KOPT-K1 (cell line): Measurements from ENCODE around the gene NOL11.

Source experiments
- H3K27ac ChIP-seq: fragments of 200-600 bp; sonication (generic); 2 replicates; pipeline ENCODE4 v1.5.1; 2016; ENCODE audit warnings: antibody characterized with exemption, mild to moderate bottlenecking, low read depth, low read length; ENCODE audit not compliant: poor library complexity, severe bottlenecking
- H3K36me3 ChIP-seq: fragments of 200-600 bp; sonication (generic); 2 replicates; pipeline ENCODE4 v1.5.1; 2017; ENCODE audit warnings: antibody characterized with exemption, mild to moderate bottlenecking, low read length, moderate library complexity; ENCODE audit not compliant: insufficient read depth
- H3K9me3 ChIP-seq: fragments of 200-600 bp; sonication (generic); 2 replicates; pipeline ENCODE4 v1.5.1; 2017; ENCODE audit warnings: antibody characterized with exemption, low read length, mild to moderate bottlenecking; ENCODE audit not compliant: insufficient read depth, poor library complexity, severe bottlenecking

The NOL11 gene

DNA sequence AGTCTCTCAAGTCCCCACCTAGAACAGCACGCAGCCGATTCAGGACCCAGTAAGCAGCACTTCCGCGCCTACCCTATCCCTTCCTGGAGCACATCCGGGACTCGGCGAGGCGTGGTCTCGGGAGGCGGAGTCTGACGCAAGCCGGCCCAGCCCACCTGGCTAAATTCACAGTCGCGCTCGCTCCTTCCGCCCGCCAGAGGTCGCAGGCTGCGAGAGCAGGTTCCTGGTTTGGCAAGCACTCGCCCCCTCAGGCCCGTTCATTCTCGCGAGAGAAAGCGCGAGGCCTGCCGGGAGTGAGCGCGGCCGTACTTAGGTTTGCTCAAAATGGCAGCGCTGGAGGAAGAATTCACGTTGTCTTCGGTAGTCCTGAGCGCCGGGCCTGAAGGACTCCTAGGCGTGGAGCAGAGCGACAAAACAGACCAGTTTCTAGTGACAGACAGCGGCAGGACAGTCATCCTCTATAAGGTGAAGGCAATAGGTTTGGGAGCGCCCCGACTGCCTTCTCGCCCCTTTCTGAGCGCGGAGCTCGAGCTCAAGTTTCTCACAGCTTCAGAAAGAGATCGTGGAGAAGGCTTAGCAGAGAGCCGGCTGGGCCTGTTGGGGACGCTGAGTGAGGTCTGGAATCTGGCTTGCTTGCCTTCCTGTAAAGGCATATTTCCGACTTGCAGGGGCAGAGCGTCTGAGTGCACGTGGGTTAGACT, at the start of gene NOL11:
TSS of gene NOL11 (plus strand) at position 313 of the 701 bp plus-strand sequence. CDS start at position 325, 12 bp downstream.
- no peaks in the 10 kb centered on the region for H3K9me3 ChIP-seq
- peaks cover 36% of the 10 kb centered on the region for H3K36me3 ChIP-seq
- H3K27ac ChIP-seq = peak within 1 kb of the TSS; percentile 89

DNA sequence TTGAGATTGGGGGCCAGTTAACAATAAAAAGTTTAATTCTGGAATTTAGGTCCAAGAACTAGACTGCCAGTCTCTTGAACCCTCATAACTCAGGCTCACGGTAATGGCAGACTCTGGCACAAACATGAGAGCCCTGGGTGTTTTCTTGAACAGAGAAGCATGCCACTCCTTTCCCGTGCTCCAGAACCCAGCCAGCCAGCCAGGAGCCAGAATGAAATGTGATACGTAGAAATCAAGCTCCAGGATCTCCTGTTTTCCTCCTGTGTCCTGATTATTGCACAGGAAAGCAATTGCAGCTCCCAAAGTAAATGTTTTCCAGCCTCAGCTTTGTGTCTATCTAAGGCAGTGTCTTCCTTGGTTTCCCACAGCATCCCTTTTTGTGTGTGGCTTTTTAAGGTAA, 46.2 kb upstream of the NOL11 start:
- H3K36me3 ChIP-seq = peaks cover 12% of the 10 kb centered on the region; the same call in 1 of the 2 replicates
- no peaks in the 10 kb centered on the region for H3K9me3 ChIP-seq
- no peak overlapping the region for H3K27ac ChIP-seq

DNA sequence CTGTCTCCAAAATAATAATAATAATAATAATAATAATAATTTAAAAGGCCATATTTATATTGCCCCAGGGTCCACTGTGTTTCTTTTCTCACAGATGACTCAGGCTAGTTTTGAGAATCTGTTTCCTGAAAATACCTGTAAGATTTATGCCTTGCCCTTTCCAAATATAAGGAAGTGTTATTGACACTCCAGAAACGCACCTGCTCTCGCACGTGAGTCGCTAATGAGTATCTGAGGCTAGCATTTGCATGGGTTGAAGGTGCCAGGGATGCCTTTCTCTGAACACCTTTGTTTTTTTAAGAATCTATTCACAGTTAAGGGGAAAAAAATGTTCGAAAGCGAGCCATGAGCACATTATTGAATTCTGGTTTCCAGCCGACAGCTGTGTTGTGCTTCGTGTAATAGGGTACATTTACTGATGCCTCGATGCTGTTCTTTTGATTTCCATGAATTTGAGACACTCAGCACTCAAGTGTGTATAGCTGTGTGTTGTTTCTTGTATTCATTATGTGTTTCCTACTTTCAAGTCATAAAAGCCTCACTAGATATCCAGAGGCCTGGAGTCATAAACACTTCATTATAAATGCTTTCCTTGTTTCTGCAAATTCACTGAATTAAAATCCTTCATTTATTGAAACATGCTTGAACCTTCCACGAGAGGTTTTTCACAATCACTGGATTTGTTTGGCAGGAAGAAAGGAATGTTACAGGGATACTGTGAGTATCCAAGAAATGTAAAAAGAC, 45.0 kb upstream of the NOL11 start:
- H3K9me3 ChIP-seq = no peaks in the 10 kb centered on the region
- peaks cover 12% of the 10 kb centered on the region; the same call in 1 of the 2 replicates for H3K36me3 ChIP-seq
- H3K27ac ChIP-seq = no peak overlapping the region

GRCh38 chr17:67675481-67675880, 42.3 kb upstream of the NOL11 start:
- Histone ChIP-seq H3K27ac (no peak overlapping the region), H3K36me3 (peaks cover 13% of the 10 kb centered on the region; the same call in 1 of the 2 replicates), H3K9me3 (no peaks in the 10 kb centered on the region)

DNA sequence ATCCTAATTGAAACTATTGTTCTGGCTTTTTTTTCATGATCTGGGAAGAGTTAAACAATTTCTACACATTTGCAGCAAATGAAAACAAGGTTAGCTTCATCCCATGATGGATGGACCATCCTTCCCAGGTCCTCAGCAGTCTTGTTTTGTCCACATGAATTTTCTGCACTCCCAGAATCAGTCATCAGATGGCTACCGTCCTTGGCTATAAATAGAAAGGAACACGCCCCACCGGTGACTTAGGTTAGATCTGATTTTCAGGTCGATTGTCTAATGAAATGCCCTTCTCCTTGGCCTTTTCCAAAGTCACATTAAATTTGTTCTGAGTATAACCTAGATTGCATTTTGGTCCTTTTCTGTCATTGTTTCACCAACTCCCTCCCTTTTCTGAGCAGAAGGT, 41.4 kb upstream of the NOL11 start:
- H3K27ac ChIP-seq = no peak overlapping the region
- 0 out of 2 replicates have a peak, but pooled peaks cover 9% of the 10 kb centered on the region for H3K36me3 ChIP-seq

DNA sequence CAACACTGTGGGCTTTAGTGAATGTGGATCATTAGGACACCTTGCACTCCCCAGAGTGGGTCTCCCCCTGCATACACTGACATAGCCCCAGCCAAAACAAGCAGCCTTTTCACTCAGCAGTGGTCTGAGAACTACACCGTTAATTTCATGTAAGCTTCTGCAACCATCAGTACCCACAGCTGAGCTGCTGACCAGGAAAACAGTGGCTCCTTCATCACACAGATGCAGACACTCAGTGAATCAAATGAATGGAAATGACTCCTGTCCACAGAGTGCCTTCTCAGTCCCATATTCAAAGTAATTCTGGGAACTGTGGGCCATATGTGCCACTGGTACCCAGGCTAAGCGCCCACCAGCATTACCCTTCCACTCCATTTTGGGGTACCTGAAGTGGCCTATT, 39.3 kb upstream of the NOL11 start:
- Histone ChIP-seq H3K36me3 (0 out of 2 replicates have a peak, but pooled peaks cover 9% of the 10 kb centered on the region), H3K27ac (no peak overlapping the region), H3K9me3 (no peaks in the 10 kb centered on the region)

More for the DNA sequence above, 41.4 kb upstream of the NOL11 start:
- H3K9me3 ChIP-seq = no peaks in the 10 kb centered on the region

DNA sequence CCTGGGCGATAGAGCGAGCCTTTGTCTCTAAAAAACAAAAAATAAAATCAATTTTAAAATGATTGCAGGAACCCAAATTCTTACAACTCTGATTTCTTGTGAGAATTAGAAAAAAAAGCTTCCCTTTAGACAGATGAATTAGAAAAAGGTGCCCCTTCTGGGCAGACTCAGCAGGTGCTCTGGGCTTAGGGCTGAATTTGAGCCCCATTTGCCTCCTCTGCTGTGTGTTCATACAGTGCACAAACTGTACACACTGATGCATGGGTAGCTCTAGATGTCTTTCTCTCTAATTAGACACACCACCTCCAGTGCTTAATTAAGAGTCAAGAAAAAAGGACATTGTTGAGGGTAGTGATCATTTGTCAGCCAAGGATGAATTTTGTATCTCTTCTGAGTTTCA, 38.5 kb upstream of the NOL11 start:
- H3K36me3 ChIP-seq = 0 out of 2 replicates have a peak, but pooled peaks cover 9% of the 10 kb centered on the region

DNA sequence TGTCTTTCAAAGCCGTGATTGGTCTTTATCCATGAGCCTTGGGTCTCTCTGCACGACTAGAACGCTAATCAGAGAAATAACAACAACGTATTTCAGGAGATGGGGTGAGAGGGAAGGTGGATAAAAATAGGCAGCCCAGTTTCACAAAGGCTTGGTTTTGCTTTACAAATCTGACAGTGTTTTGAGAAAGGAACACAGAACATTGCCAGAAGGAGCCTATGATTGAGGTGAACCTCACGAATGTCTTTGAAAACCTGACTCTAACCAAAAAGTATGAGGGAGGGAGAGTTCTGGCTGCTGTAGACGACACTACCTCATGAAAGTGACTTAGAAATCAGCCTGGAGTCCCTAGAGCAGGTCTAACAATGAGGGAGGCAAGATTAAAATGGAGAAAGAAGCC, 38.0 kb upstream of the NOL11 start:
- H3K9me3 ChIP-seq = no peaks in the 10 kb centered on the region
- H3K36me3 ChIP-seq = 0 out of 2 replicates have a peak, but pooled peaks cover 9% of the 10 kb centered on the region
- H3K27ac ChIP-seq = no peak overlapping the region

More for the DNA sequence above, 38.5 kb upstream of the NOL11 start:
- Histone ChIP-seq H3K27ac (no peak overlapping the region), H3K9me3 (no peaks in the 10 kb centered on the region)

- H3K9me3 ChIP-seq = no peaks in the 10 kb centered on the region
- H3K27ac ChIP-seq = no peak overlapping the region
- H3K36me3 ChIP-seq = 0 out of 2 replicates have a peak, but pooled peaks cover 9% of the 10 kb centered on the region
Observed at GRCh38 chr17:67680445-67681224, 37.1 kb upstream of the NOL11 start.

DNA sequence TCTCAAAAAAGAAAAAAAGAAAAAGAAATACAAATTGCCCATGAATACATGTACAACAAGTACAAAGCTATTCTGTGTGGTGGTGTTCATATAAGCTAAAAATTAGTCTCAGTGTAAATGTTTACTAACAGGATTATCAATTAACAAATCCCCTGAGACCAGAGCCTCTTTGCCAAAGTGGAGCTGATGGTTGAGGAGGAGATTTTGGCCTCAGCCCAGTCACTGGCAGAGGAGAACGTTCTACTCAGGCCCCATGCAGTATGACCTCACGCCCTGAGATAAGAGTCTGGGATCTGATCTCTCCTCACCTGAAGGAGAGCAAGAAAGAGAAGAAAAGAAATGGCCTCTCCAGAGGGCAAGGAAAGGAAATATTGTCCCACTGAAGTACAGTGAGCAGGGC, 35.5 kb upstream of the NOL11 start:
- no peaks in the 10 kb centered on the region for H3K9me3 ChIP-seq
- 0 out of 2 replicates have a peak, but pooled peaks cover 9% of the 10 kb centered on the region for H3K36me3 ChIP-seq
- H3K27ac ChIP-seq = no peak overlapping the region

GRCh38 chr17:67685351-67685750, 32.4 kb upstream of the NOL11 start:
- Histone ChIP-seq H3K36me3 (no peaks in the 10 kb centered on the region), H3K27ac (no peak overlapping the region), H3K9me3 (no peaks in the 10 kb centered on the region)

DNA sequence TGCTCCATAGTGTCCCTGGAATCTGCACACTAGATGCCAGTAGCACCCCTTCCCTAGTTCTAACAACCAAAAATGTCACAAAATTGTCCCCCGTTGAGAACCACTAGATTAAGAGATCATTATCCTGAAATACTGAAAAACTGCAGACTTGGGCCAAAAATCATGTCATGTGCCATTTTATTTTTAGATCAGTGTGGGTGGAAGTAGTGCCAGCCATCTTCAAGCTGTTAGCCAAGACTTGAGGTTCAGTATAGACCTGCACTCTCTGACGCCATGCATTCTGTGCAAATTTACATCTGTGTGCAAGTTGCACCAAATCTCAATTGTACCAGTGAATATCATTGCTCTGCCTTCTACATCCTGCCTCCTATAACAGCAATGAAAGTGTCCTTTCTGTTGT, 31.5 kb upstream of the NOL11 start:
- Histone ChIP-seq H3K36me3 (no peaks in the 10 kb centered on the region), H3K9me3 (no peaks in the 10 kb centered on the region), H3K27ac (no peak overlapping the region)

DNA sequence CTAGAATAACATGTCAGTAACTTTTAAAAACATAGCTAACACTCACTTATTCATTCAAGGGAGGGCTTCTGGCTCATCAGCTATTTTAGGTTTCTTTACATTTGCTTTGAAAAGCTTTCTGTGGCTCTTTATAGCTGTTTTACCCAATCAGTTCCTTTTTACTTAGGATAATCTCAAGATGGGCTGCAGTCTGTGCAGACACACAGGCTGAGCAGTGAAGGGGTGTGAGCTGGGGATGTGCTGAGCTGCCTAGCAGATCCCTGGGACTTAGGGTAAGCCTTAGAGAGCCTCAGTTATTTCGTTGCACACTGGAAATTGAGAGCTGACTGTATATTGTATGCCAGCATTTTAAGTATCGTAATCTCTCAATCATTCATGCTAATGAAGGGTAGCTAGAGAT, 30.2 kb upstream of the NOL11 start:
- no peaks in the 10 kb centered on the region for H3K36me3 ChIP-seq
- no peak overlapping the region for H3K27ac ChIP-seq
- H3K9me3 ChIP-seq = no peaks in the 10 kb centered on the region

GRCh38 chr17:67689534-67690177, 28.1 kb upstream of the NOL11 start:
- Histone ChIP-seq H3K36me3 (no peaks in the 10 kb centered on the region), H3K27ac (no peak overlapping the region), H3K9me3 (no peaks in the 10 kb centered on the region)
